22Rv1 (cell line): ENCODE measurements around the gene LGALS7.

ENCODE experiments used
- H3K27ac ChIP-seq: fragments of 450-650 bp; 2 replicates; pipeline ENCODE4 v1.5.1; 2017
- CTCF ChIP-seq: fragments of 450-650 bp; IDR thresholded peaks from 2 replicates; pipeline ENCODE4 v1.5.1; 2017; ENCODE audit warnings: mild to moderate bottlenecking
- ZFX ChIP-seq: fragments of 450-650 bp; IDR thresholded peaks from 2 replicates; pipeline ENCODE4 v1.6.1; 2017; ENCODE audit warnings: antibody characterized with exemption, borderline replicate concordance

LGALS7 gene

GRCh38 chr19:38773469-38774177 lies at the start of gene LGALS7:
TSS of gene LGALS7 (minus strand) at chr19:38773517. CDS start at chr19:38773492, 25 bp downstream.
- H3K27ac ChIP-seq = no peak within 1 kb of the TSS
- TF ChIP-seq CTCF (no peak), ZFX (no peak)

GRCh38 chr19:38821230-38821825 lies 48.0 kb upstream of the LGALS7 start:
- H3K27ac ChIP-seq = peak overlapping the region; percentile 64

GRCh38 chr19:38819231-38819920 lies 46.1 kb upstream of the LGALS7 start:
- TF ChIP-seq CTCF (no peak), ZFX (no peak)

GRCh38 chr19:38817081-38817480 lies 43.8 kb upstream of the LGALS7 start:
- H3K27ac ChIP-seq = peak overlapping the region; percentile 50; the same call in 1 of the 2 replicates
- TF ChIP-seq ZFX = no peak
- no peak for TF ChIP-seq CTCF

More at GRCh38 chr19:38819231-38819920, 46.1 kb upstream of the LGALS7 start:
- peak overlapping the region; percentile 64 for H3K27ac ChIP-seq

DNA sequence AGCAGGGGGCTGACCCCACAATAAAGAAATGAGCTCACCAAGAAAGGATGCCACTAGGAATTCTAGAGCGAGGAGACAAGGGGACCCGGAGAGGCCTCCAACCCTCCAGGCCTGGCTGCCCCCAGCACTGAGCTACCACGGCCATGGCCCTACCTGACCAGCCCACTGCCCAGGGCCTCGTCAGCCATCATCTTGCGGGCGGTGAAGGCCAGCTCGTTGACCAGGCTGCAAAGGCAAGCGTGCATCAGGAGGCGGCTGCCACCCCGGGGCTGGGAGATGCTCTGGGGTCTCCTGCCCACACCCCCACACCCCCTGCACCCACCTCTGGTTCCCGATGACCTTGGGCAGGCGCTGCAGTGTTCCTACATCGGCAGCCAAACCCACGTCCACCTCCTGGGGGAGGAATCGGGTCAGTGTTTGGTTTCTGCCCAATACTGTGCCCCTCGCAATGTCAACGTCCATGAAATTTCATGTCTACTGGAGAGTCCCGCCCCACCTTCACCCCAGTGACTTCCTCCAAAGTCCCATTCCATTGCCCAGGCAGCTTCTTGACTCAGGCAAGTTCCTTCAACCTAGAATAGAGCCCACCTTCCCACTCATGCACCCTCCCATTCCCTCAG lies 42.9 kb upstream of the LGALS7 start:
- H3K27ac ChIP-seq = peak overlapping the region; percentile 50; the same call in 1 of the 2 replicates
- no peak for TF ChIP-seq ZFX
- TF ChIP-seq CTCF = no peak

GRCh38 chr19:38815059-38816001 lies 42.0 kb upstream of the LGALS7 start:
- TF ChIP-seq ZFX (no peak), CTCF (no peak)

GRCh38 chr19:38813932-38814331 lies 40.6 kb upstream of the LGALS7 start:
- peak overlapping the region; percentile 50 for H3K27ac ChIP-seq

More at GRCh38 chr19:38815059-38816001, 42.0 kb upstream of the LGALS7 start:
- peak overlapping the region; percentile 50 for H3K27ac ChIP-seq
